ENCODE results near the gene IQSEC3.

Gene IQSEC3

GRCh38 chr12:144650-145284 is 78.2 kb downstream of the IQSEC3 start:
- DNase-seq: no peak

- no peak for DNase-seq
Observed at GRCh38 chr12:145369-145960, 78.9 kb downstream of the IQSEC3 start.

GRCh38 chr12:147242-147641 is 80.7 kb downstream of the IQSEC3 start:
- no peak for DNase-seq

DNA sequence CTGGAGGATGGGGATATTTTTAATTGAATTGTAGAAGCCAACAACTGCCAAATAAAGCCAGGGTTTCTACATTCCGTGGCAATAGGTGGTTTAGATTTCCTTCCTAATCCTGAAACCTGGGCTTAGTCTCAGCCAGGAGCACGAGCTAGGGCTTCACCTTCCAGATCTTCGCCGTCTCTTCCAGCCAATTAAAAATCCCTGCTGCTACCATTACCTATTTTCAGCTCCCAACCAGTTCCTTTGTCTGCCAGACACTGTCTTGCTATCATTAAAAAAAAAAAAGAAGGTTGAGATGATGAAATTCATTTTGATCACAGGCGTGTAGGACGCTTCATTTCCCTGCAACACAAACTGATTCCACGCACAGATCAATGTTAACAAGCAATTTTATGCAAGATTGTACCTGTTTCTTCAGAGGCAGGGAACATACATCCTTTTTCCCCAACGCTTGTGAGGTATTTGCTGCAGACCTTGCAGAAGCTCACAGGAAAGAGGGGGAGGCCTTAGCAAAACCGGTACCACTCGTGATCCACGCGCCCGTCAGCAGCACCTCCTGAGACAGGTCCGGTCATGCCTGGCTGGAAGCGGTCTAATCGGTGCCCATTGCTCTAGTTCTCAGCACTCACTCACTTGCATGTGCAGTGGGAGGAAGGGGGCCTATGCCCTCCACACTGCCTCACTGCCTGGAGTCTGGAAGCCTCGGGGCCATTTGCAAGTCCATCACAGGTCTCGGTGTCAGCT is 82.3 kb downstream of the IQSEC3 start:
- no peak for DNase-seq

- no peak for DNase-seq
Observed at GRCh38 chr12:151579-151978, 85.0 kb downstream of the IQSEC3 start.

- DNase-seq: peak; percentile 84
Observed at GRCh38 chr12:152440-152839, 85.9 kb downstream of the IQSEC3 start.

GRCh38 chr12:153080-153746 is 86.6 kb downstream of the IQSEC3 start:
- peak; percentile 70 for DNase-seq

DNA sequence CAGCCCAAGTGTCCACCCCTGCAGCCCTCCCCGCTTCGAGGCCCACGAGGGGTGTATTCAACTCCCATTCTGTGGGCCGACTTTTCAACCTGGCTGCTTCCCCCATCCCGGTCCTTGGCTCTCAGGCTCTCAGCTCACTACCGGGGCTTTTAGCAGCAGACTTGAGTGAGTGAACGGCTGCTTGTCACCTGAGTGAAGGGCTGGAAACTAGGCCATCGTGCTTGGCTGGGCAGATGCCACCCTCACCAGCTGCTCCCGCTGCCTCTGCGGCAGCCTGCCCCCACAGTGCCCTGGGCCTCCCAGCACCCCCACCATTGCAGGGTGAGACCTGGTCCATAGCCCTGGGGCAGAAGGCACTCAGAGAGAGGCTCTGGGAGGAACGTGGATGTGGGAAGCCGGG is 87.5 kb downstream of the IQSEC3 start:
- no peak for DNase-seq

DNA sequence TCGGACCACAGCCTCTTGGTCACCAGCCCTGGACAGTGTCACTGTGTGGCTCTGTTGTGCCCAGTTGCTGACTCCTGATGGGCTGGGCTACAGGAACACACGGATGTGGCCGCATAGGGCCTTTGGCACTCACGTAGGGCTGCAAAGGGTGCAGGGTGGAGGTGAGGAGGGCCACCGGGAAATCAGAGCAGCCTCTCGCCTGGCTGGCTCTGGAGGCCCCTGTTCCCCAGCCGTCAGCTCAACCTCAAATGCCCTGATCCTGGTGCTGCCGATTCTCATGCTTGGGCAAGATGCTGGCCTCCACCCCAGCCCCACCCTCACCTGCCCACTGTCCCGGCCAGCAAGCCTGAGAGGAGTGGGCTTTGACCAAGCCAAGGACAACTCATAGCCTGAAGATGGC is 88.4 kb downstream of the IQSEC3 start:
- DNase-seq: no peak

DNA sequence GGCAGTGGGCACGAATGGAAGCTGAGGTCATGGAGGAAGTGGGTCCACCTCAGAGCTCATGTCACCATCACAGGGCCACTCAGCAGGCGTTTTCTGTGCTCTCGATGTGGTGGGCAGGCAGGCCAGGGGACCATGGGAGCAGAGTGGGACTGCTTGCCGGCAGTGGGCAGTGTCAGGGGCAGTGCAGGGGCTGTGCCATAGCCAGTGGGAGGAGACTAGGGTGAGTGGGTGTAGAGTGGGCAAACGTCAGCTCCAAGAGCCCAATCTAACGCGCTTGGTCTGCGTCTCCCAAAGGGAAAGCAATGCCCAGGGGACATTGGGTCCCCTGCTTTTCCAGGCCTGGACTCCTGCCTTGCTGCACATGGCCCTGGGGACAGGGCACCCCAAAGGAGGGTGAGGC is 89.1 kb downstream of the IQSEC3 start:
- DNase-seq: no peak

DNA sequence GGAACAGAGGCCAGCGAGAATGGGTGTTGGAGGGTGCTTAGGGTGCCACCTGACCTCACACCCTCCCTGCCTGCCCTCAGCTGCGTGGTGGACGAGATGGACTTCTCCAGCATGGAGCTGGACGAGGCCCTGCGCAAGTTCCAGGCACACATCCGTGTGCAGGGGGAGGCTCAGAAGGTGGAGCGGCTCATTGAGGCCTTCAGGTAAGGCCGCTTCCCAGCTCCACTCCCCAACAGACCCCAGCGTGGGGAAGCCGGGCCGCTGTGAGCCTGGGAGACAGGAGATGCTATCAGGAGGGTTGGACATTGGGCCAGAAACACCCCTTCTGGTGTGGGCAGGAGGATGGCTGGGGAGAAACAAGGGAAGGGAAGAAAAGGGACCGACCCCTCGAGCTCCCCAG is 90.4 kb downstream of the IQSEC3 start:
- no peak for DNase-seq

- no peak for DNase-seq
Observed at GRCh38 chr12:157644-158043, 91.1 kb downstream of the IQSEC3 start.

GRCh38 chr12:159156-159782 is 92.7 kb downstream of the IQSEC3 start:
- DNase-seq: peak; percentile 23

DNA sequence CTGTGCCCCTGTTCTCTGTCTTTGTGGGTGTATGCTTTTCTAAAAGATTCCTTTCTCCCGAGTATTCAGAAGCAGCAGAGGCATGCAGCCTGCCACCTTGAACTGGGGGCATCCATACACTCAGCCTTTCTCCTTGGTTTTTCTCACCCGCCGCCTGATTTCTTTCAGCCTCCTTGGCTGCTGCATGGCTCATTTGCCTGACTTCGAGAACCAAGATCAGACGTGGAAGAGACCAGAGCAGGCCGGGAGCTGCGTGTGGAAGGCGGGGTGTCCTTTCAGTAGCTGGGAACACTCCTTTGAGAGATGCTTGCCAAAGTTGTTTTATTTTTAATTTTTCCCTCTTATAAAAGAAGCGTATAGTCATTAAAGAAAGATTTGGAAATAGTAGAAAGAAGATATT is 94.3 kb downstream of the IQSEC3 start:
- no peak for DNase-seq

DNA sequence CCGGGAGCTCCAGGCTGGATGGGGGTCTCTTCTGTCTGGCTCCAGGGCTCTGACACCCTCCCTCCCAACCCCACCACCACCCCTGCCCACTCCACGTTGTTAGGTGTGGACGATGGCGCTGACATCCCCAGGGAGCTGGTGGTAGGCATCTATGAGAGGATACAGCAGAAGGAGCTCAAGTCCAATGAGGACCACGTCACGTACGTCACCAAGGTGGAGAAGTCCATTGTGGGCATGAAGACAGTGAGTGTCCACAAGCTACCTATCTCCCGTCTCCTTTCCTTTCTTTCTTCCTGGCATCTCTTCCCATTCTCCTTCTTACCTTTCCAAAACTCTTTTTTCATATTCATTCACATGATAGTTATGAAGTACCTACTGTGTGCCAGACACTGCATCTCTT is 95.3 kb downstream of the IQSEC3 start:
- DNase-seq: no peak

GRCh38 chr12:162467-163307 is 96.1 kb downstream of the IQSEC3 start:
- no peak for DNase-seq

- no peak for DNase-seq
Observed at GRCh38 chr12:163406-163986, 96.9 kb downstream of the IQSEC3 start.

DNA sequence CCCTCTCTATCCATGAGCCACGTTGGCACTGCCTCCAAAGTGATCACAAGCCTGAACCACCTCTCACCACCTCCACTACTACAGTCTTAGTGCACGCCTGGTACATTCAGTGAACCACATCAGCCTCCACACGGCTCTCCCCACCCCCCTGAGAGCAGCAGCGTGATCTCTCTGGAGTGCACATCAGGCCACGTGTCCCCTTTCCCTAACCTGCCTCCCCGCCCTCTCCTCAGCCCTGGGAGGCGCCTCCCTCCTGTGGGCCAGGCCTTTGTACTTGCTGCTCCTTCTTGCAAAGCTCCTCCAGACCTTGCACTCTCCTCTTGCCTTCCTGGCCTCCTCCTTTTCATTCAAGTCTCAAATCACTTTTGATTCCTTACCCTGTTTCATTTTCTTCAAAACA is 97.6 kb downstream of the IQSEC3 start:
- no peak for DNase-seq

DNA sequence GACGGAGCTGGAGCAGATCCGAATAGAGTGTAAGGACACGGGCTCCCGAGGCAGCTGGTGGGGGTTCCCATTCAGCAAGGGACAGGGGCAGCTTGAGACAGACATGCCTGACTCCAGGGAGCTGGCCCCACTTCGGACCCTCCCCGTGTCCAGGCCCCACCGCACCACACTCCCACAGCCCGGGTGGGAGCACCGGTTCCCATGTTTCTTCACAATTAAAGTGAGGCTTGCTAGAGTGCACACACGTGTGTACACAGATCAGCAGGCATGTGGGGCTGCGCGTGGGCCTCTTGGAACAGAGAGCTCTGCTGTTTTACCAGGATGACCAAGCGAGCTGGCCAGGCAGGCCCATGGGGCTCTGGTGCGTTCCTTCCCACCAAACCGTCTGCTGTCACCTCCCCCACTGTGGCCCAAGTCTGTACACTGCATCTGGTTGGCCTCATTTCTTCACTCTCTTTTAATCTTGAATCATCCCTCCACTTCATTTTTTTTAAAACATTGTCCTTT is 99.3 kb downstream of the IQSEC3 start:
- no peak for DNase-seq

DNA sequence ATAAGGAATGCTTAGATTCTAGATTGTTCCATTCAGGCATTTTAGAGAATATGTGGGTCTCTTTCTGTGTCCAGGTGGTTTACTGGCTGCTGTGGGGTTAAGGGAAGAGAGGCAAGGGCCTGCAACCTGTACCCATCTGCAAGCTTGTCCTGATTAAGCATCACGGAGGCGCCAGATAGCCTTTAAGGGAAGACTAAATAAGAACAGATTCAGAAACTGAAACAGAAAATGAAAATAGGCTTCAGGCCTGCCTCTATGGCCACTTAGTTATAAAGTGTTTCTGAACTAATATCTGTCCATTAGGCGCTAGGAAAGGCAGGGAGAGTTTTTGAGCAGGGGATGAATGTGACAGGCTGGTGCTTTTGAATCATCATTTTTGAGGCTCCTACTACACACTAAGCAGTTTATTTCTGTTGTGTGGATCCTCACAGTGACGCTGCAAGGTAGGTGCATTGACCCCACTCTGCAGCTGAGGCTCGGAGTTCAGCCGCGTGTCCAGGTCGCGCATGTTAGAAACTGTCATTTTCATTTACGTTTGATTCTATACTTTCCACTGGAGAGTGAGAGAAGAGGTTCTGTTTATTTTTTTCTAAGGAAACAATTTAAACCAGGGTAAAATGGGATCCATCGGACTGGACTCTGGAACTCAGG is 100.0 kb downstream of the IQSEC3 start:
- peak; percentile 68 for DNase-seq

- DNase-seq: no peak
Observed at GRCh38 chr12:167959-168600, 101.5 kb downstream of the IQSEC3 start.
